Epithelial cell of esophagus (primary cell): ENCODE data around the gene LRFN2.

Source experiments
- DNase-seq: peaks from one replicate; pipeline ENCODE4 v3.0.0; 2010; ENCODE audit warnings: low read depth
- H3K4me3 ChIP-seq: 2 replicates; pipeline ENCODE4 v1.5.1; 2011; ENCODE audit warnings: mild to moderate bottlenecking, low read length, control low read depth
- CTCF ChIP-seq: IDR thresholded peaks from 2 replicates; pipeline ENCODE4 v1.5.1; 2011; ENCODE audit warnings: low read depth, mild to moderate bottlenecking, low read length, control low read depth, inconsistent platforms; ENCODE audit not compliant: insufficient read depth; ENCODE audit errors: missing control alignments

LRFN2 gene

DNA sequence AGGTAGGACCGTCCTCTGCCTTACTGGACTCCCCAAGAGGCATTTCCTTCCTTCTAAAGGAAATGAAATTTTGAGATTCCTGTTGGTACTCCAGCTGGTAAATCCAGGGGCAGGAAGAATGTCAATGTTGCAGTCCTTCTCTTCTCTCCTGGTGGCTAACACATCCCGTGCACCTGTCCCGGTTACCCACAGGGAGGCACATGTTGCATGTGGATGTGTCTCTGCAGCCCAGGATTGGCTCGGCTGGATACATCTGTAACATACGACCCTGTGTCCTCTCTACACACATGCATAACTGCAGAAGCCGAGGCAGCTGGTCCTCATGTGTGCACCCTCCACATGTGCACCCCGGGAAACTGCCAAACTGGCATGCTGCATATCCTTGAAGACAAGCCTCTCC, 1.3 kb upstream of the LRFN2 start:
- DNase-seq = no peak
- TF ChIP-seq CTCF = no peak
- H3K4me3 ChIP-seq = no peak overlapping the region

- DNase-seq = no peak
- no peak overlapping the region for H3K4me3 ChIP-seq
- TF ChIP-seq CTCF = peak; percentile 16
Measured at GRCh38 chr6:40588070-40588384, 863 bp upstream of the LRFN2 start.

DNA sequence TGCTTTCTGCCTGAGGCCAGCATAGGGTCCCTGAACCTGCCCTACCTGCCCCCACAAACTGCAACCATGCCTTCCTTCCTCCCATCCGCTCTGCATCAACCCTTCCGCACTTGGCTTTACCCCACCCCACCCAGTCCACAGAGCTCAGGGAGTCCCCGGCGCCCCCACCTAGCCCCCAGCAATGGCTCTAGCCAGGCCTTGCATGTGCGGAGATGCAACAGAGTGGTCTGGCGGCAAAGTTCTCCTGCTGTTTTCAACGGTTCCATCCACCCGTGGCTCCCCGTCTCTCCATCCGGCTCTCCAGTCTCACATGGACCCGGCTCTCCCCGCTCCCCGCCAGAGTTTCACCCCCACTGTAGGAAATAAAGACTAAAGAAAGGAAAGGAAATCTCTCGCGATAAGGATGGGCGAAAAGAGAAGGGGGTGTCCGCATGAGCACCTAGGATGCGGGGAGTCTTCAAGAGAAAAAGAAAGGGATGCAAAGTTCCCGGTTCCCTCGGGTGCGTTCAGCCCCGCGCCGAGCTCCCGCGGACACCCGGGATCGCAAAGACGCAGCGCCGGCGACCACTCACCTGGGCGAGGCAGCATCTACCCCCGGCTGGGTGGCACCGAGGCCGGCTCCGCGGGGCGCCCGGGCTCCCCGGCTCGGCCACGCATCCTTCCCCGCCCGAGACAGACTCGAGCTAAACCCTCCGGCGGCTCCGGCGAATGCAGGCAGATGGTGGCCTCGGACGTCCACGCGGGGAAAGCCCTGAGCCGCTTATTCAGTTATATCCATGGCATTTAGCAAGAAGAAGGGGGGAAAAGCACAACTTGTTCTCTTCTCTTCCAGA, 579 bp downstream of the LRFN2 start:
- no peak for TF ChIP-seq CTCF
- no peak for DNase-seq
- no peak overlapping the region for H3K4me3 ChIP-seq

- TF ChIP-seq CTCF = no peak
- DNase-seq = no peak
- no peak overlapping the region for H3K4me3 ChIP-seq
Measured at GRCh38 chr6:40585651-40586269, 1.4 kb downstream of the LRFN2 start.

- TF ChIP-seq CTCF = no peak
- DNase-seq = no peak
- H3K4me3 ChIP-seq = no peak overlapping the region
Measured at GRCh38 chr6:40585223-40585622, 1.9 kb downstream of the LRFN2 start.

GRCh38 chr6:40584741-40585140, 2.4 kb downstream of the LRFN2 start:
- no peak overlapping the region for H3K4me3 ChIP-seq
- TF ChIP-seq CTCF = no peak
- DNase-seq = no peak

GRCh38 chr6:40583709-40584108, 3.5 kb downstream of the LRFN2 start:
- no peak for TF ChIP-seq CTCF
- no peak for DNase-seq
- H3K4me3 ChIP-seq = no peak overlapping the region
